ENCODE results near the gene NTSR1. TPM values are rescaled to one million over a fixed set of nuclear protein-coding genes. Genes with fewer than 3 reads are reported as not detected.

The NTSR1 gene
- total and polyA plus RNA-seq, 4 donors, result 0.02 to 3.7 (median 0.76) TPM

DNA sequence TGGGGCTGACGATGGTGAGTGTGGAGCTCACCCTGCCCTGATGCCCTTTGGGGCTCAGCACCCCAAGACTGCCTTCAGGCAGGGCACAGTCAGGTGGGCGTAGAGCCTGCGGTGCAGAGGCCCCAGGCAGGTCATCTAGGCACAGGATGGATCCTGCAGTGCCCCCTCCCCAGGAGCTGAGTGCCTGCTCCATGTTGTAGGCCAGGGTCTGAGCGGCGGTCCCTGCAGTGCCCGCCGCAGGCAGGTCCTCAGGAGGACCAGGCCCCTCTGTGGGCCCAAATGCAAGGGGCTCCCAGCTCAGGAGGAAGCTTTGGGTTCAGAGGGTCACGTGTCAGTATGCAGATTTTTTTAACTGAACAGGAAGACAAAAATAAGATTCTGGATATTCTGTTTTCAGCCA is 90.4 kb downstream of the NTSR1 start:
- WGBS, 2 donors, result 90% methylated on average over 8 of the region's 8 CpGs
- H3K4me3 ChIP-seq, result no peak overlapping the region
- DNase-seq (no peak), ATAC-seq (ENCODE audit: insufficient read depth, low FRiP score) (no peak)
- H3K27ac ChIP-seq (ENCODE audit: low read depth in 1 of 2, low read length in 1 of 2), result no peak overlapping the region
- H3K27me3 ChIP-seq (ENCODE audit: control insufficient read depth in 3 of 3, insufficient read depth in 3 of 3, low read length in 2 of 3), result no peaks in the 10 kb centered on the region
- peaks cover 0 to 26% (median 4%) of the 10 kb centered on the region in 5 donors for H3K4me1 ChIP-seq (ENCODE audit: control insufficient read depth in 5 of 5, insufficient read depth in 5 of 5, low read length in 5 of 5)
- H3K9ac ChIP-seq (ENCODE audit: insufficient read depth in 1 of 2, low read length in 2 of 2), result no peak overlapping the region
- peaks cover 0 to 23% (median 12%) of the 10 kb centered on the region in 4 donors for H3K36me3 ChIP-seq (ENCODE audit: control insufficient read depth in 4 of 4, insufficient read depth in 4 of 4, low read length in 4 of 4)
- TF ChIP-seq CTCF (IDR thresholded peaks at IDR 0.05; ENCODE audit: control extremely low read depth, extremely low read depth), result no peak
- no peaks in the 10 kb centered on the region for H3K9me3 ChIP-seq (ENCODE audit: control insufficient read depth in 4 of 4, insufficient read depth in 3 of 4, low read length in 3 of 4)

DNA sequence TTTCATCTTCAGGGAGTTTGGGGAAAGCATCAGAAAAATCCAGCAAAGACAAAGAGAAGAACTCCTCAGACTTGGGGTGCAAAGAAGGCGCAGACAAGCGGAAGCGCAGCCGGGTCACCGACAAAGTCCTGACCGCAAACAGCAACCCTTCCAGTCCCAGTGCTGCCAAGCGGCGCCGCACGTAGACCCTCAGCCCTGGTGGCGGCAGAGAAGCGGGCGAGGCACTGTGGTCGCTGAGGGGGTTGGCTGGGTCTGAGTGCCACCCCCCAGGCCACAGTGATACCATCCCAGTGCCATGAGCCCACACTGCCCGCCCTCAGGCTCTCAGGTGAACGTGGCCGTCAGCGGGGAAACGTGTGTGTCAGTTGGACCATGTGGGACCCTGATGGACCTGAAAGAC is 90.8 kb downstream of the NTSR1 start:
- H3K4me1 ChIP-seq (ENCODE audit: control insufficient read depth in 5 of 5, insufficient read depth in 5 of 5, low read length in 5 of 5), result peaks cover 0 to 29% (median 4%) of the 10 kb centered on the region in 5 donors
- H3K36me3 ChIP-seq (ENCODE audit: control insufficient read depth in 4 of 4, insufficient read depth in 4 of 4, low read length in 4 of 4), result peaks cover 0 to 23% (median 12%) of the 10 kb centered on the region in 4 donors
- no peak for DNase-seq
- H3K9me3 ChIP-seq (ENCODE audit: control insufficient read depth in 4 of 4, insufficient read depth in 3 of 4, low read length in 3 of 4), result no peaks in the 10 kb centered on the region
- ATAC-seq (ENCODE audit: insufficient read depth, low FRiP score), result no peak
- no peak overlapping the region for H3K4me3 ChIP-seq
- no peak overlapping the region for H3K9ac ChIP-seq (ENCODE audit: insufficient read depth in 1 of 2, low read length in 2 of 2)
- no peak for TF ChIP-seq CTCF (IDR thresholded peaks at IDR 0.05; ENCODE audit: control extremely low read depth, extremely low read depth)
- no peak overlapping the region for H3K27ac ChIP-seq (ENCODE audit: low read depth in 1 of 2, low read length in 1 of 2)
- 97% methylated on average over 19 of the region's 19 CpGs for WGBS, 2 donors
- no peaks in the 10 kb centered on the region for H3K27me3 ChIP-seq (ENCODE audit: control insufficient read depth in 3 of 3, insufficient read depth in 3 of 3, low read length in 2 of 3)

DNA sequence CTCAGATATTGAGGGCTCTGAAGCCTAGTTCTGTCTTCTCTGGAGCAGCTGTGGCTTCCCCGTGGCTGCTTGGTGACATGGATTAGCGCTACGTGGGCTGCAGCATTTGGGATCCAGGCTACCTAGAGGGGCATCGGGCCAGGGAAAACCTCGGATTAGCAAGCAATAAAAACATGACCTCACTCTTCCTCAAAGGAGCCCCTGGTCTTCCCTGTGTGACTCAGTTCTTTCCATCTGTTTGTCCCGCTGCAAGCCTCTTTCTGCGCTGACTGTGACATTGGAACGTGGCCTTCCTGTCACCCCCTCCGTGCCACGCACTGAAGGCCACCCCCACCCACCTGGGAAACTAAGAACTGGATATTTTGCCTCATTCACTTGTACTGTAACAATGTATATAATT is 91.2 kb downstream of the NTSR1 start:
- Histone ChIP-seq H3K9me3 (ENCODE audit: control insufficient read depth in 4 of 4, insufficient read depth in 3 of 4, low read length in 3 of 4) (no peaks in the 10 kb centered on the region), H3K36me3 (ENCODE audit: control insufficient read depth in 4 of 4, insufficient read depth in 4 of 4, low read length in 4 of 4) (peaks cover 0 to 23% (median 12%) of the 10 kb centered on the region in 4 donors), H3K4me1 (ENCODE audit: control insufficient read depth in 5 of 5, insufficient read depth in 5 of 5, low read length in 5 of 5) (peaks cover 0 to 25% (median 4%) of the 10 kb centered on the region in 5 donors), H3K4me3 (no peak overlapping the region), H3K27me3 (ENCODE audit: control insufficient read depth in 3 of 3, insufficient read depth in 3 of 3, low read length in 2 of 3) (no peaks in the 10 kb centered on the region), H3K27ac (ENCODE audit: low read depth in 1 of 2, low read length in 1 of 2) (no peak overlapping the region), H3K9ac (ENCODE audit: insufficient read depth in 1 of 2, low read length in 2 of 2) (no peak overlapping the region)
- no peak for TF ChIP-seq CTCF (IDR thresholded peaks at IDR 0.05; ENCODE audit: control extremely low read depth, extremely low read depth)
- ATAC-seq (ENCODE audit: insufficient read depth, low FRiP score), result no peak
- 90 to 93% methylated on average over 10 of the region's 10 CpGs for whole genome bisulfite sequencing, 2 donors
- no peak for DNase-seq
